ENCODE measurements around the gene ZSCAN23. TPM values are rescaled to one million over a fixed set of nuclear protein-coding genes. Genes with fewer than 3 reads are reported as not detected.

ZSCAN23 gene
- total and polyA plus RNA-seq, 2 of the 8 experiments (the other 6 are each of a cell fraction or from before 2014, with no cell fraction given): 0.74 to 5.3 TPM

GRCh38 chr6:28458568-28458967, 15.3 kb upstream of the ZSCAN23 start:
- ChIA-PET CTCF (ENCODE audit: partially characterized antibody) (no interaction called here), POLR2A (ENCODE audit: partially characterized antibody) (no interaction called here)
- Histone ChIP-seq H2BK120ac (replicated peaks; ENCODE audit: low read depth, low read length) (no peak overlapping the region), H3K79me2 (ENCODE audit: control insufficient read depth in 1 of 2, insufficient read depth in 2 of 2, low read length in 2 of 2) (no peaks in the 10 kb centered on the region), H3K4me1 (replicated peaks in 1 of 4; ENCODE audit: control insufficient read depth in 3 of 4, insufficient read depth in 4 of 4, low read length in 3 of 4) (no peaks in the 10 kb centered on the region), H2BK20ac (ENCODE audit: low read length) (no peak overlapping the region), H2BK12ac (ENCODE audit: low read depth, low read length) (no peak overlapping the region), H3K18ac (ENCODE audit: extremely low read depth, low read length) (no peak overlapping the region), H2AK5ac (ENCODE audit: low read depth, low read length) (no peak overlapping the region), H3K56ac (replicated peaks; ENCODE audit: insufficient read length, low read depth, low read length) (no peak overlapping the region), H2BK5ac (ENCODE audit: low read depth, low read length) (no peak overlapping the region), H3K23ac (ENCODE audit: insufficient read length) (no peak overlapping the region), H3K36me3 (ENCODE audit: control insufficient read depth in 2 of 4, insufficient read depth in 4 of 4, low read length in 3 of 4) (no peaks in the 10 kb centered on the region; a peak in 1 of 8 replicates), H3K27ac (ENCODE audit: low read depth, low read length) (no peak overlapping the region), H3K79me1 (ENCODE audit: low read depth, low read length) (no peaks in the 10 kb centered on the region), H3K4me2 (ENCODE audit: insufficient read depth in 1 of 2, low read depth in 2 of 2, low read length in 2 of 2) (no peak overlapping the region), H2BK15ac (ENCODE audit: low read length) (no peak overlapping the region), H3K9ac (replicated peaks in 1 of 4; ENCODE audit: extremely low read depth in 1 of 4, low read depth in 3 of 4, low read length in 3 of 4) (no peak overlapping the region), H3K4ac (replicated peaks; ENCODE audit: insufficient read length, low read depth, low read length) (no peak overlapping the region), H3K4me3 (ENCODE audit: extremely low read depth in 1 of 4, insufficient read depth in 2 of 4, low read depth in 3 of 4, low read length in 4 of 4) (no peak overlapping the region), H3K9me3 (ENCODE audit: insufficient read depth in 2 of 2, low read depth in 1 of 2, low read length in 1 of 2) (no peaks in the 10 kb centered on the region), H2AFZ (ENCODE audit: low read length) (no peak overlapping the region), H3K27me3 (replicated peaks in 1 of 4; ENCODE audit: control insufficient read depth in 3 of 4, extremely low read depth in 1 of 4, insufficient read depth in 3 of 4, low read length in 3 of 4) (peaks cover 0 to 4% (median 1%) of the 10 kb centered on the region in 4 experiments; a peak in 3 of 7 replicates), H4K91ac (replicated peaks; ENCODE audit: insufficient read length, low read length) (no peak overlapping the region), H4K5ac (ENCODE audit: insufficient read length, low read depth, low read length) (no peak overlapping the region), H3K14ac (ENCODE audit: insufficient read length) (no peak overlapping the region), H4K20me1 (replicated peaks in 1 of 2; ENCODE audit: control insufficient read depth in 1 of 2, insufficient read depth in 2 of 2, low read length in 2 of 2) (no peaks in the 10 kb centered on the region), H4K8ac (ENCODE audit: extremely low read depth, insufficient read depth, low read length) (no peak overlapping the region), H3K23me2 (ENCODE audit: low read depth, low read length) (no peaks in the 10 kb centered on the region)
- DNase-seq (ENCODE audit: low read depth in 1 of 2, low spot score in 2 of 2) (no peak), FAIRE-seq (no peak)
- WGBS, 2 experiments (ENCODE audit: extremely low coverage in 1 of 2, insufficient coverage in 1 of 2, insufficient read length in 1 of 2, insufficient replicate concordance in 2 of 2, low coverage in 1 of 2, low lambda C conversion rate in 2 of 2, missing lambda C conversion rate in 1 of 2): 84% methylated on average over 1 of the region's 1 CpG; no CpG with 5 or more reads in 1 of the 2 experiments
- TF ChIP-seq CHD2 (IDR thresholded peaks at IDR 0.05; ENCODE audit: low read length): no peak
- no peak for TF ChIP-seq POLR2AphosphoS5 (IDR thresholded peaks at IDR 0.05; ENCODE audit: low read depth, low read length)
- no peak for TF ChIP-seq TCF12 (IDR thresholded peaks at IDR 0.05; ENCODE audit: low read depth, low read length)
- no peak for TF ChIP-seq SIX5 (IDR thresholded peaks at IDR 0.05; ENCODE audit: low read depth, low read length)
- no peak for TF ChIP-seq E2F6 (IDR thresholded peaks at IDR 0.05)
- TF ChIP-seq GABPA (IDR thresholded peaks at IDR 0.05; ENCODE audit: borderline replicate concordance, insufficient read depth, low read length): no peak
- TF ChIP-seq CEBPB (IDR thresholded peaks at IDR 0.05; ENCODE audit: low read depth, low read length): no peak
- no peak for TF ChIP-seq NRF1 (IDR thresholded peaks at IDR 0.05; ENCODE audit: low read depth, low read length)
- TF ChIP-seq CREB1 (IDR thresholded peaks at IDR 0.05): no peak
- TF ChIP-seq EP300 (IDR thresholded peaks at IDR 0.05; ENCODE audit: borderline replicate concordance in 1 of 2, low read depth in 2 of 2, low read length in 2 of 2): no peak
- no peak for TF ChIP-seq MAFK (IDR thresholded peaks at IDR 0.05; ENCODE audit: low read depth, low read length)
- no peak for TF ChIP-seq SIRT6 (IDR thresholded peaks at IDR 0.05; ENCODE audit: low read length)
- no peak for TF ChIP-seq JUN (IDR thresholded peaks at IDR 0.05; ENCODE audit: low read depth, low read length)
- no peak for TF ChIP-seq CTBP2 (IDR thresholded peaks at IDR 0.05; ENCODE audit: borderline replicate concordance, insufficient read depth, insufficient read length, low read length)
- TF ChIP-seq HDAC6 (IDR thresholded peaks at IDR 0.05; ENCODE audit: low read depth, low read length): no peak
- no peak for TF ChIP-seq CHD1 (IDR thresholded peaks at IDR 0.05; ENCODE audit: low read depth, low read length)

Data from H1 (cell line).